HG02571 (cell line): ENCODE measurements around the gene SPHK1.

ENCODE experiments used
- ATAC-seq: cut with Tn5 transposase; IDR thresholded peaks from one replicate; pipeline ENCODE4 v1.9.1; 2021; ENCODE audit warnings: mild to moderate bottlenecking, moderate library complexity; ENCODE audit not compliant: unreplicated experiment

Gene SPHK1

GRCh38 chr17:76405607-76405966 lies 21.2 kb downstream of the SPHK1 start:
- no peak for ATAC-seq

GRCh38 chr17:76405967-76406647 lies 21.7 kb downstream of the SPHK1 start:
- ATAC-seq, result no peak

- no peak for ATAC-seq
Measured at GRCh38 chr17:76407509-76407908, 23.1 kb downstream of the SPHK1 start.

- ATAC-seq, result no peak
Measured at GRCh38 chr17:76408037-76408849, 23.8 kb downstream of the SPHK1 start.

- no peak for ATAC-seq
Measured at GRCh38 chr17:76410328-76410965, 26.0 kb downstream of the SPHK1 start.

GRCh38 chr17:76411247-76411646 lies 26.8 kb downstream of the SPHK1 start:
- ATAC-seq, result no peak

GRCh38 chr17:76414334-76415295 lies 30.2 kb downstream of the SPHK1 start:
- ATAC-seq, result no peak

- no peak for ATAC-seq
Measured at GRCh38 chr17:76415786-76416185, 31.4 kb downstream of the SPHK1 start.

- no peak for ATAC-seq
Measured at GRCh38 chr17:76416457-76416856, 32.0 kb downstream of the SPHK1 start.

GRCh38 chr17:76416899-76417298 lies 32.5 kb downstream of the SPHK1 start:
- no peak for ATAC-seq

- no peak for ATAC-seq
Measured at GRCh38 chr17:76417499-76418143, 33.2 kb downstream of the SPHK1 start.

GRCh38 chr17:76419576-76420260 lies 35.3 kb downstream of the SPHK1 start:
- ATAC-seq, result no peak

GRCh38 chr17:76420356-76421043 lies 36.1 kb downstream of the SPHK1 start:
- ATAC-seq, result no peak

GRCh38 chr17:76421044-76421407 lies 36.6 kb downstream of the SPHK1 start:
- no peak for ATAC-seq

- no peak for ATAC-seq
Measured at GRCh38 chr17:76422406-76422805, 38.0 kb downstream of the SPHK1 start.

GRCh38 chr17:76422860-76423259 lies 38.5 kb downstream of the SPHK1 start:
- ATAC-seq, result no peak

GRCh38 chr17:76426853-76427252 lies 42.4 kb downstream of the SPHK1 start:
- ATAC-seq, result no peak

- ATAC-seq, result no peak
Measured at GRCh38 chr17:76427501-76428231, 43.3 kb downstream of the SPHK1 start.

- no peak for ATAC-seq
Measured at GRCh38 chr17:76428511-76428910, 44.1 kb downstream of the SPHK1 start.
